HCT116 (cell line): ENCODE data around the gene SULT1A1.

Experiments used
- ELF1 ChIP-seq: IDR thresholded peaks from 2 replicates; pipeline ENCODE4 v1.6.1; 2012; ENCODE audit warnings: low read depth, borderline replicate concordance
- EZH2 ChIP-seq: fragments of 200-600 bp; sonication (generic); IDR thresholded peaks from 2 replicates; pipeline ENCODE4 v1.6.1; 2017; ENCODE audit warnings: antibody characterized with exemption, mixed run types
- POLR2AphosphoS5 ChIP-seq: IDR thresholded peaks from 2 replicates; pipeline ENCODE4 v1.6.1; 2011; ENCODE audit warnings: mild to moderate bottlenecking, low read depth, low read length, moderate library complexity
- SRF ChIP-seq: IDR thresholded peaks from 2 replicates; pipeline ENCODE4 v1.6.1; 2012; ENCODE audit warnings: low read depth
- TCF7L2 ChIP-seq: IDR thresholded peaks from 2 replicates; pipeline ENCODE4 v1.7.0; 2011; ENCODE audit warnings: borderline replicate concordance, inconsistent platforms; ENCODE audit not compliant: insufficient read depth, insufficient read length; ENCODE audit errors: extremely low read depth
- YY1 ChIP-seq: IDR thresholded peaks from 2 replicates; pipeline ENCODE4 v1.6.1; 2011; ENCODE audit warnings: low read length, low read depth, moderate library complexity, mild to moderate bottlenecking; ENCODE audit not compliant: insufficient replicate concordance; ENCODE audit errors: extremely low read depth
- TF ChIP-seq, protein P1 (sequence below), 3 experiments: fragments of 200-600 bp in 1 of 3; sonication (generic) in 1 of 3; IDR thresholded peaks in 2 of 3; conservative IDR thresholded peaks in 1 of 3; 2 replicates each; pipeline ENCODE4 v1.5.1; 2012 to 2017; ENCODE audit warnings: low read depth in 2 of 3, low read length in 2 of 3, antibody characterized with exemption in 1 of 3, borderline replicate concordance in 1 of 3, control low read depth in 1 of 3, mild to moderate bottlenecking in 1 of 3, mixed read lengths in 1 of 3, mixed run types in 1 of 3, moderate library complexity in 1 of 3; ENCODE audit not compliant: insufficient read depth in 1 of 3

DNA sequence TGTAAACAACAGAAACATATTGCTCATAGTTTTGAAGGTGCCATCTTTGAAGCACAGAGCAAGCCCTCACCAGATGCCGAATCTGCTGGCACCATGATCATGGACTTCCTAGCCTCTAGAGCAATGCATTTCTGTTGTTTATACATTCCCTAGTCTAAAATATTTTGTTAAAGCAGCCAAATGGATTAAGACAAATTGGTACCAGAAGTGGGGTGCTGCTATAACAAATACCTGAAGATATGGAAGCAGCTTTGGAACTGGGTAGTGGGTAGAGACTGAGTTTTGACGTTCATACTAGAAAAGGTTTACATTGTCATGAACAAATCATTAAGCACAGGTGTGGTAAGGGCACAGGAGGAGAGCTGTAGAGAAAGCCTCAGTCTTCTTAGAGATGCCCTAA, 42.6 kb downstream of the SULT1A1 start:
- TF ChIP-seq, protein P1, sequence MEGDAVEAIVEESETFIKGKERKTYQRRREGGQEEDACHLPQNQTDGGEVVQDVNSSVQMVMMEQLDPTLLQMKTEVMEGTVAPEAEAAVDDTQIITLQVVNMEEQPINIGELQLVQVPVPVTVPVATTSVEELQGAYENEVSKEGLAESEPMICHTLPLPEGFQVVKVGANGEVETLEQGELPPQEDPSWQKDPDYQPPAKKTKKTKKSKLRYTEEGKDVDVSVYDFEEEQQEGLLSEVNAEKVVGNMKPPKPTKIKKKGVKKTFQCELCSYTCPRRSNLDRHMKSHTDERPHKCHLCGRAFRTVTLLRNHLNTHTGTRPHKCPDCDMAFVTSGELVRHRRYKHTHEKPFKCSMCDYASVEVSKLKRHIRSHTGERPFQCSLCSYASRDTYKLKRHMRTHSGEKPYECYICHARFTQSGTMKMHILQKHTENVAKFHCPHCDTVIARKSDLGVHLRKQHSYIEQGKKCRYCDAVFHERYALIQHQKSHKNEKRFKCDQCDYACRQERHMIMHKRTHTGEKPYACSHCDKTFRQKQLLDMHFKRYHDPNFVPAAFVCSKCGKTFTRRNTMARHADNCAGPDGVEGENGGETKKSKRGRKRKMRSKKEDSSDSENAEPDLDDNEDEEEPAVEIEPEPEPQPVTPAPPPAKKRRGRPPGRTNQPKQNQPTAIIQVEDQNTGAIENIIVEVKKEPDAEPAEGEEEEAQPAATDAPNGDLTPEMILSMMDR (IDR thresholded peaks at IDR 0.05 in 2 of 3, conservative IDR thresholded peaks at IDR 0.05 in 1 of 3; ENCODE audit: borderline replicate concordance in 1 of 3, insufficient read depth in 1 of 3, low read depth in 2 of 3, low read length in 2 of 3) = no peak
- TF ChIP-seq EZH2 = no peak
- no peak for TF ChIP-seq SRF
- TF ChIP-seq ELF1 = no peak
- TF ChIP-seq YY1 = no peak
- no peak for TF ChIP-seq POLR2AphosphoS5
- no peak for TF ChIP-seq TCF7L2
